ENCODE measurements around the gene SLC9B2. TPM values are rescaled to one million over a fixed set of nuclear protein-coding genes. Genes with fewer than 3 reads are reported as not detected.
"Not testable (repeated sequence)": the region's sequence is repeated elsewhere in the genome, so short reads cannot be mapped to it uniquely, and the experiment has no call there.

The SLC9B2 gene
- total and polyA plus RNA-seq, 2 donors: 4.7 to 6.4 TPM

DNA sequence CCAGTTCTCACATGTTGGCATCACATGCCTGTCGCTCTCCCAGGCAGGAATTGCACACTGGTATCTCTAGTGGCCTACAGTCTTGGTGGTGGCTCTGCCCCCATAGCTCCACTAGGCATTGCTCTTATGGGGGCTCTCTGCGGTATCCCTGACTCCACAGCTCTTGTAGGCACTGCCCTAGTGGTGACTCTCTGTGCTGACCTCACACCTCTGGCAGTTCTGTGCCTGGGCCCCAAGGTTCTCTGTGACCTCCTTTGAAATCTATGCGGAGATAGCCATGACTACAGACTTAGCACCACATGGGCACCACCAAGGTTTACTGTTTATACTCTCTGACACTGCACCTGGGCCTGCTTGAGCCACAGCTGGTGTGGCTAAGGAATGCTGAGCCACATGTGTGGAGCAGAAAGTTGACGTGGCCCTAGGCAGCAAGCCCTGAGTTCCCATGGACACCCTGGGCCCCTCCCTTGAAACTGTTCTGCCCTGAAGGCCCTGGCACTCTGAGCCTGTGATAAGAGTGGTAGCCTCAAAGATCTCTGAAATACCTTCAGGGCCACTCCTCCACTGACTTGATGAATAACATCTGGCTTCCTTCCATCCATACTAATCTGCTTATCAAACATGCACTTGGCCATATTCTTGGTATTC, 65.1 kb downstream of the SLC9B2 start:
- no peak for DNase-seq (ENCODE audit: low read depth in 6 of 9, low spot score in 9 of 9)
- Histone ChIP-seq H3K4me1 (ENCODE audit: control insufficient read depth in 2 of 2, insufficient read depth in 2 of 2, low read length in 2 of 2) (no peaks in the 10 kb centered on the region), H3K27me3 (ENCODE audit: control insufficient read depth in 2 of 2, insufficient read depth in 1 of 2, low read length in 1 of 2) (no peaks in the 10 kb centered on the region), H3K4me3 (ENCODE audit: low read length in 2 of 2) (no peak overlapping the region), H3K9me3 (ENCODE audit: control insufficient read depth in 2 of 2, insufficient read depth in 1 of 2, low read length in 1 of 2) (no peaks in the 10 kb centered on the region), H3K36me3 (ENCODE audit: control insufficient read depth in 2 of 2, insufficient read depth in 2 of 2, low read length in 1 of 2) (no peaks in the 10 kb centered on the region), H3K27ac (ENCODE audit: low read depth in 1 of 2, low read length in 1 of 2) (no peak overlapping the region)
- WGBS: 94% methylated on average over 4 of the region's 4 CpGs

GRCh38 chr4:103010804-103011203, 65.8 kb downstream of the SLC9B2 start:
- no peak overlapping the region for H3K4me3 ChIP-seq (ENCODE audit: low read length in 2 of 2)
- H3K9me3 ChIP-seq (ENCODE audit: control insufficient read depth in 2 of 2, insufficient read depth in 1 of 2, low read length in 1 of 2): no peaks in the 10 kb centered on the region
- DNase-seq (ENCODE audit: low read depth in 6 of 9, low spot score in 9 of 9): no peak
- no peaks in the 10 kb centered on the region for H3K36me3 ChIP-seq (ENCODE audit: control insufficient read depth in 2 of 2, insufficient read depth in 2 of 2, low read length in 1 of 2)
- H3K27ac ChIP-seq (ENCODE audit: low read depth in 1 of 2, low read length in 1 of 2): no peak overlapping the region
- no peaks in the 10 kb centered on the region for H3K27me3 ChIP-seq (ENCODE audit: control insufficient read depth in 2 of 2, insufficient read depth in 1 of 2, low read length in 1 of 2)
- no peaks in the 10 kb centered on the region for H3K4me1 ChIP-seq (ENCODE audit: control insufficient read depth in 2 of 2, insufficient read depth in 2 of 2, low read length in 2 of 2)
- WGBS: 99% methylated on average over 1 of the region's 1 CpG

DNA sequence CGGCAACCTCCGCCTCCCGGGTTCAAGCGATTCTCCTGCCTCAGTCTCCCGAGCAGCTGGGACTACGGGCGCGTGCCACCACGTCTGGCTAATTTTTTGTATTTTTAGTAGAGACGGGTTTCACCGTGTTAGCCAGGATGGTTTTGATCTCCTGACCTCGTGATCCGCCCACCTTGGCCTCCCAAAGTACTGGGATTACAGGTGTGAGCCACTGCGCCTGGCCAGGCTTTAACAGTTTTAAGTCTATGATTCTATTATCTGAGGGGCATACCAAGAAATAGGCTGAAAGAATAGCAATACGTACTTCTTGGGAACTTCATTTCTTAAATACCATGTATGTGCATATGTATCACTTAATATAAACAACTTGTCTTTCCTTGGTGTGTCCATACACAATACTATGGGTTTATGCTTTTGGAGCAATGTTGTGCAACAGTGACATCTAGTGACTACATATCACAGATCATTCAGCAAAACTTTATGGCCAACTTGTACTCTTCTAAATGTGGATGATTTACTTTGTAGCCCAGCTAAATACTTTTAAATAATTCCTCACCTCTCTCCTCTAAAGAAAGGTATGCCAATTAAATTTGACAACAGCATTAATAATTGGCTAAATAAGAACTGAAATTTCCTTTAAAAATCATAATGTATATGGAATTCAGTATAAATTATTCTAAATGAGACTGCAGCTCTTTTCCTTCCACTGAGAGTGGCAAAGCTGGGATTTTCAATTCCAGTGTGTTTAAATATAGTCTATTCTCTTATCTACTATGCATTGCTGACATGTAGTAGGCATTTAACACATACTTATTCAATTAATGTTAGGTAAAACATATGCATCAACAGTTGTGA, 67.5 kb downstream of the SLC9B2 start:
- Histone ChIP-seq H3K36me3 (ENCODE audit: control insufficient read depth in 2 of 2, insufficient read depth in 2 of 2, low read length in 1 of 2) (no peaks in the 10 kb centered on the region), H3K4me3 (ENCODE audit: low read length in 2 of 2) (no peak overlapping the region), H3K27me3 (ENCODE audit: control insufficient read depth in 2 of 2, insufficient read depth in 1 of 2, low read length in 1 of 2) (no peaks in the 10 kb centered on the region), H3K27ac (ENCODE audit: low read depth in 1 of 2, low read length in 1 of 2) (no peak overlapping the region), H3K9me3 (ENCODE audit: control insufficient read depth in 2 of 2, insufficient read depth in 1 of 2, low read length in 1 of 2) (no peaks in the 10 kb centered on the region), H3K4me1 (ENCODE audit: control insufficient read depth in 2 of 2, insufficient read depth in 2 of 2, low read length in 2 of 2) (no peaks in the 10 kb centered on the region)
- peak; percentile 34 to 88 (median 75) for DNase-seq (ENCODE audit: low read depth in 6 of 9, low spot score in 9 of 9)
- WGBS: 85% methylated on average over 15 of the region's 15 CpGs

- Histone ChIP-seq H3K4me3 (ENCODE audit: low read length in 2 of 2) (no peak overlapping the region), H3K27me3 (ENCODE audit: control insufficient read depth in 2 of 2, insufficient read depth in 1 of 2, low read length in 1 of 2) (no peaks in the 10 kb centered on the region), H3K4me1 (ENCODE audit: control insufficient read depth in 2 of 2, insufficient read depth in 2 of 2, low read length in 2 of 2) (no peaks in the 10 kb centered on the region), H3K36me3 (ENCODE audit: control insufficient read depth in 2 of 2, insufficient read depth in 2 of 2, low read length in 1 of 2) (no peaks in the 10 kb centered on the region), H3K9me3 (ENCODE audit: control insufficient read depth in 2 of 2, insufficient read depth in 1 of 2, low read length in 1 of 2) (peaks cover 1 to 7% of the 10 kb centered on the region in 2 donors), H3K27ac (ENCODE audit: low read depth in 1 of 2, low read length in 1 of 2) (no peak overlapping the region)
- no peak for DNase-seq (ENCODE audit: low read depth in 6 of 9, low spot score in 9 of 9)
- WGBS: 93% methylated on average over 2 of the region's 2 CpGs
These were observed 74.0 kb downstream of the SLC9B2 start for GRCh38 chr4:103002551-103002950.

DNA sequence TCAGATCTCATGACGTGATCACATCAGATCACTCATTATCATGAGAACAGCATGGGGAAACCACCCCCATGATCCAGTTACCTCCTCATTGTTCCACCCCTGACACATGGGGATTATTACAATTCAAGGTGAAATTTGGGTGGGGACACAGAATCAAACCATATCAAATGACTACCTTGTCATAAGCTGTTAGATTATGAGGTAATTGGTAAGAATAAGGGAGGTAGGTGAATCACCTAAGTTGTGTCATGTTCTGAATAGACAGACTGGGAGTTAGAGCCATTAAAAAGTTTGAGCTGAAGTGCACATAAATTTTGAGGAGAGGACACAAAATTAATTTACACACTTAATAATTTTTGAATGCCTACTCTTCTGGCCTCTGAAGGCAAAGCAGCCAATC, 81.8 kb downstream of the SLC9B2 start:
- no peak for DNase-seq (ENCODE audit: low read depth in 6 of 9, low spot score in 9 of 9)
- Histone ChIP-seq H3K36me3 (ENCODE audit: control insufficient read depth in 2 of 2, insufficient read depth in 2 of 2, low read length in 1 of 2) (no peaks in the 10 kb centered on the region), H3K4me3 (ENCODE audit: low read length in 2 of 2) (no peak overlapping the region), H3K4me1 (ENCODE audit: control insufficient read depth in 2 of 2, insufficient read depth in 2 of 2, low read length in 2 of 2) (no peaks in the 10 kb centered on the region), H3K27me3 (ENCODE audit: control insufficient read depth in 2 of 2, insufficient read depth in 1 of 2, low read length in 1 of 2) (no peaks in the 10 kb centered on the region), H3K9me3 (ENCODE audit: control insufficient read depth in 2 of 2, insufficient read depth in 1 of 2, low read length in 1 of 2) (peaks cover 0 to 7% of the 10 kb centered on the region in 2 donors), H3K27ac (ENCODE audit: low read depth in 1 of 2, low read length in 1 of 2) (no peak overlapping the region)
- WGBS: 96% methylated on average over 1 of the region's 1 CpG

DNA sequence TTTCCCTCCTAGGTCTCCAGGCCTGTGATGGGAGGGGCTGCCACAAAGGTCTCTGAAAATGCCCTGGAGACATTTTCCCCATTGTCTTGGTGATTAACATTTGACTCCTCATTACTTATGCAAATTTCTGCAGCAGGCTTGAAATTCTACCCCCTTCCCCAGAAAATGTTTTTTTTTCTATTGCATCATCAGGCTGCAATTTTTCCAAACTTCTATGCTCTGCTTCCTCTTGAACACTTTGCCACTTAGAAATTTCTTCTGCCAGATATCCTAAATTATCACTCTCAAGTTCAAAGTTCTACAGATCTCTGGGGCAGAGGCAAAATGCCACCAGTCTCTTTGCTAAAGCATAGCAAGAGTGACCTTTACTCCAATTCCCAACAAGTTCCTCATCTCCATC, 82.6 kb downstream of the SLC9B2 start:
- H3K4me1 ChIP-seq (ENCODE audit: control insufficient read depth in 2 of 2, insufficient read depth in 2 of 2, low read length in 2 of 2); H3K27me3 ChIP-seq (ENCODE audit: control insufficient read depth in 2 of 2, insufficient read depth in 1 of 2, low read length in 1 of 2); DNase-seq (ENCODE audit: low read depth in 6 of 9, low spot score in 9 of 9); H3K27ac ChIP-seq (ENCODE audit: low read depth in 1 of 2, low read length in 1 of 2); H3K9me3 ChIP-seq (ENCODE audit: control insufficient read depth in 2 of 2, insufficient read depth in 1 of 2, low read length in 1 of 2); H3K36me3 ChIP-seq (ENCODE audit: control insufficient read depth in 2 of 2, insufficient read depth in 2 of 2, low read length in 1 of 2); H3K4me3 ChIP-seq (ENCODE audit: low read length in 2 of 2): not testable (repeated sequence)

GRCh38 chr4:102988429-102989020, 88.0 kb downstream of the SLC9B2 start:
- DNase-seq (ENCODE audit: low read depth in 6 of 9, low spot score in 9 of 9): no peak
- H3K27ac ChIP-seq (ENCODE audit: low read depth in 1 of 2, low read length in 1 of 2): no peak overlapping the region
- WGBS: 100% methylated on average over 1 of the region's 1 CpG
- no peaks in the 10 kb centered on the region for H3K4me1 ChIP-seq (ENCODE audit: control insufficient read depth in 2 of 2, insufficient read depth in 2 of 2, low read length in 2 of 2)
- H3K36me3 ChIP-seq (ENCODE audit: control insufficient read depth in 2 of 2, insufficient read depth in 2 of 2, low read length in 1 of 2): no peaks in the 10 kb centered on the region
- peaks cover 0 to 4% of the 10 kb centered on the region in 2 donors for H3K9me3 ChIP-seq (ENCODE audit: control insufficient read depth in 2 of 2, insufficient read depth in 1 of 2, low read length in 1 of 2)
- no peaks in the 10 kb centered on the region for H3K27me3 ChIP-seq (ENCODE audit: control insufficient read depth in 2 of 2, insufficient read depth in 1 of 2, low read length in 1 of 2)
- no peak overlapping the region for H3K4me3 ChIP-seq (ENCODE audit: low read length in 2 of 2)

GRCh38 chr4:102981005-102981404, 95.6 kb downstream of the SLC9B2 start:
- Histone ChIP-seq H3K27me3 (ENCODE audit: control insufficient read depth in 2 of 2, insufficient read depth in 1 of 2, low read length in 1 of 2) (no peaks in the 10 kb centered on the region), H3K27ac (ENCODE audit: low read depth in 1 of 2, low read length in 1 of 2) (no peak overlapping the region), H3K36me3 (ENCODE audit: control insufficient read depth in 2 of 2, insufficient read depth in 2 of 2, low read length in 1 of 2) (no peaks in the 10 kb centered on the region), H3K4me1 (ENCODE audit: control insufficient read depth in 2 of 2, insufficient read depth in 2 of 2, low read length in 2 of 2) (no peaks in the 10 kb centered on the region), H3K9me3 (ENCODE audit: control insufficient read depth in 2 of 2, insufficient read depth in 1 of 2, low read length in 1 of 2) (no peaks in the 10 kb centered on the region), H3K4me3 (ENCODE audit: low read length in 2 of 2) (no peak overlapping the region)
- DNase-seq (ENCODE audit: low read depth in 6 of 9, low spot score in 9 of 9): no peak
- over 99% methylated on average over 2 of the region's 2 CpGs for WGBS
